GM12864 (cell line): ENCODE measurements around the gene COPZ1.

Experiments used
- DNase-seq: peaks from one replicate; pipeline ENCODE4 v3.0.0-alpha.2; 2011; ENCODE audit warnings: low read depth
- H3K4me3 ChIP-seq: 2 replicates; pipeline ENCODE4 v1.5.1; 2011; ENCODE audit warnings: mild to moderate bottlenecking, low read depth, low read length, control low read depth
- CTCF ChIP-seq: IDR thresholded peaks from 2 replicates; pipeline ENCODE4 v1.5.1; 2011; ENCODE audit warnings: low read depth, mild to moderate bottlenecking, moderate library complexity, low read length, control low read depth, inconsistent platforms; ENCODE audit errors: missing control alignments

Gene COPZ1

GRCh38 chr12:54392485-54393206 lies 67.7 kb downstream of the COPZ1 start:
- DNase-seq = no peak
- no peak overlapping the region for H3K4me3 ChIP-seq
- no peak for TF ChIP-seq CTCF

GRCh38 chr12:54393207-54393609 lies 68.3 kb downstream of the COPZ1 start:
- no peak for DNase-seq
- TF ChIP-seq CTCF = no peak
- no peak overlapping the region for H3K4me3 ChIP-seq

- TF ChIP-seq CTCF = no peak
- DNase-seq = no peak
- no peak overlapping the region for H3K4me3 ChIP-seq
These were observed 68.8 kb downstream of the COPZ1 start for GRCh38 chr12:54393743-54394142.

GRCh38 chr12:54394281-54394719 lies 69.4 kb downstream of the COPZ1 start:
- no peak overlapping the region for H3K4me3 ChIP-seq
- no peak for DNase-seq
- peak; percentile 78 for TF ChIP-seq CTCF

- TF ChIP-seq CTCF = no peak
- no peak for DNase-seq
- no peak overlapping the region for H3K4me3 ChIP-seq
These were observed 70.1 kb downstream of the COPZ1 start for GRCh38 chr12:54394986-54395385.

GRCh38 chr12:54395545-54395944 lies 70.6 kb downstream of the COPZ1 start:
- no peak overlapping the region for H3K4me3 ChIP-seq
- DNase-seq = no peak
- TF ChIP-seq CTCF = no peak

- no peak for TF ChIP-seq CTCF
- no peak overlapping the region for H3K4me3 ChIP-seq
- no peak for DNase-seq
These were observed 72.2 kb downstream of the COPZ1 start for GRCh38 chr12:54397157-54397556.
